Mucosa of rectum (tissue), 2 donors: ENCODE data around the gene ATP2A2.

Experiments
- H3K27ac ChIP-seq, 2 donors: one replicate each; pipeline ENCODE4 v1.7.0; 2013; ENCODE audit warnings: inconsistent platforms in 2 of 2, low read depth in 2 of 2, low read length in 2 of 2
- H3K27me3 ChIP-seq, 2 donors: one replicate each; pipeline ENCODE4 v1.7.0; 2013; ENCODE audit warnings: low read length in 2 of 2; ENCODE audit not compliant: control insufficient read depth in 2 of 2, insufficient read depth in 2 of 2
- H3K36me3 ChIP-seq, 2 donors: one replicate each; pipeline ENCODE4 v1.7.0; 2013; ENCODE audit warnings: low read length in 2 of 2; ENCODE audit not compliant: control insufficient read depth in 2 of 2, insufficient read depth in 2 of 2
- H3K4me1 ChIP-seq, 2 donors: one replicate each; pipeline ENCODE4 v1.7.0; 2013; ENCODE audit warnings: low read length in 2 of 2, mild to moderate bottlenecking in 1 of 2; ENCODE audit not compliant: control insufficient read depth in 2 of 2, insufficient read depth in 2 of 2
- H3K4me3 ChIP-seq, 2 donors: one replicate each; pipeline ENCODE4 v1.7.0; 2013; ENCODE audit warnings: low read length in 2 of 2
- H3K9ac ChIP-seq, 2 donors: one replicate each; pipeline ENCODE4 v1.7.0; 2013; ENCODE audit warnings: low read length in 2 of 2, low read depth in 1 of 2, mild to moderate bottlenecking in 1 of 2
- H3K9me3 ChIP-seq, 2 donors: one replicate each; pipeline ENCODE4 v1.7.0; 2013; ENCODE audit warnings: low read length in 2 of 2; ENCODE audit not compliant: control insufficient read depth in 2 of 2
- donor health status: healthy.
- donor health status: Normal muscosa, but diverticular disease.

ATP2A2 gene

GRCh38 chr12:110289711-110290078 is 8.6 kb downstream of the ATP2A2 start:
- H3K9me3 ChIP-seq: no peaks in the 10 kb centered on the region
- H3K36me3 ChIP-seq: peaks cover 32 to 51% of the 10 kb centered on the region in 2 donors
- no peak overlapping the region for H3K4me3 ChIP-seq
- no peak overlapping the region for H3K27ac ChIP-seq
- H3K9ac ChIP-seq: no peak overlapping the region
- no peaks in the 10 kb centered on the region for H3K27me3 ChIP-seq
- H3K4me1 ChIP-seq: peaks cover 11 to 18% of the 10 kb centered on the region in 2 donors

DNA sequence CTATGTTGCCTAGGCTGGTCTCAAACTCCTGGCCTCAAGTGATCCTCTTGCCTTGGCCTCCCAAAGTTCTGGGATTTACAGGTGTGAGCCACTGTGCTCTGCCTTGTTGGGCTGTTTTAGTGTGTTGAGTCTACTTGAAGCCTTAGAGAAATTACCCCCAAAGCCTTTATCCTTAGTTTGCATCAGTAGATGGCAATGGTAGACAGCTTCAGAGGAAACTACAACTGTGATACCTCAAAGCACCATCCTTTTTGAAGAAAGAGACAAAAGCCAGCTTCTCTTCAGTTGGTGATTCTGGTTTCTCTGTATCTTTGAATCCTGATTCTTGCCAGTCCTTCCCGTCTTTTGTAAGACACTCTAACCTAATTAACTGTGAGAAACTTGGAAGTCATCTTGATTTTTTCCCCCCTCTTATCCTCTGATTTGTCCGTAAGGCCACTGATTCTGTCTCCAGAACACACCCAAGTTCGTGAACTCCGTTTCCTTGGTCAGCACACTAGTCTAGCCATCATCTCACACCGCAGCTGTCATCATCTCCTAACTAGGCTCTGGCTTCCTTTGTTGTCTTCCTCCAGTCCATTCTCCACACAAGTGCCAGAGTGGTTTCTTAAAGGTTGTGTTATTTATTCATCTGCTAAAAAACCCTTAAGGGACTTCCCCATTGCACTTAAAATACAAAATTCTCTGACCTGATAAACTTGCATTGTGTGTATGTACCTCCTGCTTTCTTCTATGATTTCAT is 20.2 kb downstream of the ATP2A2 start:
- H3K4me3 ChIP-seq: no peak overlapping the region
- peaks cover 66 to 70% of the 10 kb centered on the region in 2 donors for H3K36me3 ChIP-seq
- H3K27me3 ChIP-seq: no peaks in the 10 kb centered on the region
- H3K4me1 ChIP-seq: peaks cover 14 to 15% of the 10 kb centered on the region in 2 donors
- H3K9me3 ChIP-seq: no peaks in the 10 kb centered on the region
- no peak overlapping the region for H3K27ac ChIP-seq
- no peak overlapping the region for H3K9ac ChIP-seq

DNA sequence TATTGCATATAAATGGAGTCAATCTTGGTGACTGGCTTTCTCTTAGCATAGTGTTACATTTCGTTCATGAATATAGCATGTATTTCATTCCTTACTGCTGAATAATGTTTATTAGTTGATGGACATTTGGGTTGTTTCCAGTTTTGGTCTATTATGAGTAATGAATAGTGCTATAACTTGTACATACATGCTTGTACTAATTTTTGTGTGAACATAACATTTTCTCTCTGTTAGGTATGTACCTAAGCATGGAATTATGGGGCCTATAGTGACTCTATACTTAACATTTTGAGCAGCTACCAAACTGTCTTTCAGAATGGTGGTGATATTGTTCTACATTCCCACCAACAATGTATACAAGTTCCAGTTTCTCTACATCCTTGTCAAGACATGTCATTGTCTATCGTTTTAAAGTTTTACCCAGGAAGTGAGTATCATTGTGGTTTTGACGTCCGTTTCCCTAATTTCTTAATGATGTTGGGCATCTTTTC is 23.1 kb downstream of the ATP2A2 start:
- H3K27me3 ChIP-seq: no peaks in the 10 kb centered on the region
- no peak overlapping the region for H3K27ac ChIP-seq
- peaks cover 5% of the 10 kb centered on the region in 2 donors for H3K4me1 ChIP-seq
- no peak overlapping the region for H3K9ac ChIP-seq
- H3K36me3 ChIP-seq: peaks cover 49 to 51% of the 10 kb centered on the region in 2 donors
- no peaks in the 10 kb centered on the region for H3K9me3 ChIP-seq
- H3K4me3 ChIP-seq: no peak overlapping the region

DNA sequence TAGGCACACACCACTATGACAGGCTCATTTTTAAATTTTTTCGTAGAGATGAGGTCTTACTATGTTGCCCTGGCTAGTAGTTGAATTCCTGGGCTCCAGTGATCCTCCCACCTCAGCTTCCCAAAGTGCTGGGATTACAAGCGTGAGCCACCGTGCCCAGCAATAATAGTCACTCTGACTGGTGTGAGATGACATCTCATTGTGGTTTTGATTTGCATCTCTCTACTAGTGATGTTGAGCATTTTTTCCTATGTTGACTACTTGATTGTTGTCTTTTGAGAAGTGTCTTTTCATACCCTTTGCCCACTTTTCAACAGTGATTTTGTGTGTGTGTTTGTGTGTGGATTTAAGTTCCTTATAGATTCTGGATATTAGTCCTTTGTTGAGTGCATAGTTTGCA is 26.3 kb downstream of the ATP2A2 start:
- Histone ChIP-seq H3K4me1 (peaks cover 0 to 7% of the 10 kb centered on the region in 2 donors), H3K27ac (no peak overlapping the region), H3K9me3 (no peaks in the 10 kb centered on the region), H3K36me3 (peaks cover 29 to 43% of the 10 kb centered on the region in 2 donors), H3K27me3 (no peaks in the 10 kb centered on the region), H3K9ac (no peak overlapping the region), H3K4me3 (no peak overlapping the region)

DNA sequence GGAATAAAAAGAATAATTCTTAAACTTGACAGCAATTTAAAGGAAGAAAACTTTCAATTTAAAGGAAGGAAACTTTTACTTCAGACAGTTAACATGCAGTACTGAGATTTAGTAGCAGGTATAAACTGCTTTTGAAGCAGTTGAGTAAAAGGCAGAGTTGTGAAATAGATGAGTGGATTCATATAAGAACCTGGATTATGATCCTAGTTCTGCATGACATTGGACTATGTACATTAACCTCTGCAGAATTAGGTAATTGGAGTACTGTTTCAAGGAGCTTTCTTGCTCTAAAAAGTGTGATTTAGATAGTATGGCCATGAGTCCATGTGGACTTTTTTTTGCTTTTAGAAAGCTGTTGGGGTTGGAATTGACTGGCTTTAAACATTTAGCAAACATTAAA is 29.7 kb downstream of the ATP2A2 start:
- Histone ChIP-seq H3K9ac (no peak overlapping the region), H3K4me1 (peaks cover 2 to 5% of the 10 kb centered on the region in 2 donors), H3K27me3 (no peaks in the 10 kb centered on the region), H3K36me3 (peaks cover 13 to 25% of the 10 kb centered on the region in 2 donors), H3K9me3 (no peaks in the 10 kb centered on the region), H3K27ac (peak overlapping the region in 1 of 2 donors; percentile 23), H3K4me3 (no peak overlapping the region)

GRCh38 chr12:110311903-110312302 is 30.9 kb downstream of the ATP2A2 start:
- H3K27ac ChIP-seq: no peak overlapping the region
- no peaks in the 10 kb centered on the region for H3K27me3 ChIP-seq
- no peak overlapping the region for H3K4me3 ChIP-seq
- H3K36me3 ChIP-seq: peaks cover 18 to 19% of the 10 kb centered on the region in 2 donors
- H3K4me1 ChIP-seq: peaks cover 2 to 5% of the 10 kb centered on the region in 2 donors
- H3K9me3 ChIP-seq: no peaks in the 10 kb centered on the region
- H3K9ac ChIP-seq: no peak overlapping the region

GRCh38 chr12:110312581-110313360 is 31.7 kb downstream of the ATP2A2 start:
- Histone ChIP-seq H3K4me3 (no peak overlapping the region), H3K36me3 (peaks cover 16 to 17% of the 10 kb centered on the region in 2 donors), H3K27me3 (no peaks in the 10 kb centered on the region), H3K4me1 (peaks cover 2 to 5% of the 10 kb centered on the region in 2 donors), H3K9ac (no peak overlapping the region), H3K27ac (no peak overlapping the region), H3K9me3 (no peaks in the 10 kb centered on the region)

DNA sequence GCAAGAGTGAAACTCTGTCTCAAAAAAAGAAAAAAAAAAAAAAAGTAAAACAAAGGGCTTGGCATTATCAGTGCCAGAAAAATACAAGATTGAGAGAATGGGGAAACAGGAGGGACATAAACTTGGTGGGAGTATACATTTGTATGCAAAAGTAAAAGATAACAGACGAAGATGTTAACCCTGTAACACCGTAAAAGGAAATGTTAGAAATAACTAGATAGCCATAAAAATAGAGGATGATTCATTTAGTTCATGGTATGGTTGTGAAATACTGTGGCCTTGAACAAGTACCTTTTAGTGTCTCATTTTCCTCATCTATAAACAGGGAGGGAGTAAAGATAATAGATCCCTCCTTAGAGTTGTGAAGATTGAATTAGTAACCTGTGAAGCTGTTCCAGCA is 33.3 kb downstream of the ATP2A2 start:
- Histone ChIP-seq H3K4me1 (peaks cover 2 to 10% of the 10 kb centered on the region in 2 donors), H3K27me3 (no peaks in the 10 kb centered on the region), H3K27ac (no peak overlapping the region), H3K9me3 (no peaks in the 10 kb centered on the region), H3K4me3 (no peak overlapping the region), H3K36me3 (peaks cover 12 to 20% of the 10 kb centered on the region in 2 donors), H3K9ac (no peak overlapping the region)

GRCh38 chr12:110316861-110317260 is 35.8 kb downstream of the ATP2A2 start:
- H3K4me3 ChIP-seq: no peak overlapping the region
- H3K4me1 ChIP-seq: peaks cover 2 to 5% of the 10 kb centered on the region in 2 donors
- H3K27me3 ChIP-seq: no peaks in the 10 kb centered on the region
- no peak overlapping the region for H3K27ac ChIP-seq
- H3K36me3 ChIP-seq: peaks cover 15 to 16% of the 10 kb centered on the region in 2 donors
- no peaks in the 10 kb centered on the region for H3K9me3 ChIP-seq
- H3K9ac ChIP-seq: no peak overlapping the region

DNA sequence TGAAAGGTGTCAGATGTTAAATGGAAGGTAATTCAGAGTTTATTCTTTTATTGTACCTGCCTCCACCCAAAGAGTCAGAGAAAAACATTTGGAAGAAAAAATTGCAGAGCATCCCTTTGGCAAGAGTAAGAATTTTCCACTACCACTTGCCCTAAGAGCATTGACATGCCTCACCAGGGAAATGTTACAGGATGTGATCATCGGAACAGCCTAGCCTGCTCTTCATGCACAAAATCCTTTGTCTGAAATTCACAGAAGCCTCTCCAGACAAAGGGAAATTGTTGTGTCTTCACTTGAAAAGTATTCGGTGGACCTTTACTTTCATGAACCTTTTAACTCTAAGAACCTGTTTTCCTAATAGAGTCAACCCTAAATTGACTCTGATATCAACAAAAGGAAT is 36.9 kb downstream of the ATP2A2 start:
- H3K4me3 ChIP-seq: no peak overlapping the region
- no peak overlapping the region for H3K9ac ChIP-seq
- H3K27ac ChIP-seq: peak overlapping the region in 1 of 2 donors; percentile 52
- H3K27me3 ChIP-seq: no peaks in the 10 kb centered on the region
- peaks cover 18 to 25% of the 10 kb centered on the region in 2 donors for H3K36me3 ChIP-seq
- H3K9me3 ChIP-seq: no peaks in the 10 kb centered on the region
- H3K4me1 ChIP-seq: peaks cover 2 to 5% of the 10 kb centered on the region in 2 donors
